HG03280 (cell line): ENCODE data around the gene MICA.
"Not testable (repeated sequence)": the region's sequence is repeated elsewhere in the genome, so short reads cannot be mapped to it uniquely, and the experiment has no call there.

Experiments
- ATAC-seq: cut with Tn5 transposase; IDR thresholded peaks from one replicate; pipeline ENCODE4 v1.9.1; 2021; ENCODE audit warnings: mild to moderate bottlenecking, moderate library complexity; ENCODE audit not compliant: unreplicated experiment

MICA gene

DNA sequence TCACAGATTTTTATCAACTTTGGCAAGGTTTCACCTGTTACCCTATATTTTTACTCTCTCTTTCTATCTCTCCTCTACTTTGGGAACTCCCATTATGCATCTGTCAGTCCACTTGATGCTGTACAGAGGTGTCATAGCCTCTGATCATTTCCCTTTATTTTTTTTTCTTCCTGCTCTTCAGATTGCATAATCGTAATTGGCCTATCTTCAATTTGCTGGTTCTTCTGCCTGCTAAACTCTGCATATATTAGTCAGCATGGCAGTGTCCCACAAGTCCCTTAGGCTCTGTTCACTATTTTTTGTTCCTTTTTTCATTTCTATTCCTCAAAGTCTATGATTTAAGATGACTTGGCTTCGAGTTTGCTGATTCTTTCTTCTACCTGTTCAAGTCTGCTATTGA, 49.9 kb downstream of the MICA start:
- ATAC-seq: no peak

GRCh38 chr6:31459864-31460263, 56.5 kb downstream of the MICA start:
- not testable (repeated sequence) for ATAC-seq

- no peak for ATAC-seq
Observed at GRCh38 chr6:31460361-31461025, 57.1 kb downstream of the MICA start.

- no peak for ATAC-seq
Observed at GRCh38 chr6:31462026-31462963, 58.9 kb downstream of the MICA start.

DNA sequence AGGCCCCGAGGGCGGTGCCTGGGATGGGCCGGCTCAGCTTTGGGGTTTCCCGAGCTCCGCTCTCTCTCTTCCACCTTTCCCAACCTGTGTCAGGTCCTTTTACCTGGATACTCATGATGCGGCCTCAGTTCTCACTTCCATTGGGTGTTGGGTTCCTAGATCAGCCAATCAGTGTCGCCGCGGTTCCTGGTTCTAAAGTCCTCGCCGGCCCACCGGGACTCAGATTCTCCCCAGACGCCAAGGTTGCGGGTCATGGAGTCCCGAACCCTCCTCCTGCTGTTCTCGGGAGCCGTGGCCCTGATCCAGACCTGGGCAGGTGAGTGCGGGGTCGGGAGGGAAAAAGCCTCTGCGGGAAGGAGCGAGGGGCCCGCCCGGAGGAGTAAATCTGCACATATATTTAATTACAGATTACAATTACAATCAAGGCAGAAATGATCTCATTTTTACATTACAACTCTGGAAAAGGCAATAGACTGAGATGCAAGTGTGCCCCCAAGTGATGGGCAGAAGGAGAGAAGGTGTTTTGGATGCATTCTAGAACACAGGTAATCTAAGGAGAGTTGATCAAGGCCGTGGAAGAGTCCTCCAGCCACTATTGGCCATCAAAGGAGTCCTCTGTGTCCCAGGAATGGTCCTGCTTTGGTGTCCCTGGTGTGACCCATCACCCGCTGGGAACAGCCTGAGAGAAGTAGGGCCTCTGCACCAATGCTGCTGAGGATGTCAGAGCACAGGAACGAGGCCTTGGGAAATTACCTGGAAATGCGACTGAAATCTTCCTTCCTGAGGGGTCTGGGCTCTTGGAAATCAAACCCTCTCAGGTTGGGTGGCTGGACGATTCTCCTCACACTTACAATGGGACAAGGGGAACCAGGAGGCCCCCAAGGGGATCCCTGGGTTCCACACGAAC, 59.8 kb downstream of the MICA start:
- ATAC-seq: peak; percentile 91

DNA sequence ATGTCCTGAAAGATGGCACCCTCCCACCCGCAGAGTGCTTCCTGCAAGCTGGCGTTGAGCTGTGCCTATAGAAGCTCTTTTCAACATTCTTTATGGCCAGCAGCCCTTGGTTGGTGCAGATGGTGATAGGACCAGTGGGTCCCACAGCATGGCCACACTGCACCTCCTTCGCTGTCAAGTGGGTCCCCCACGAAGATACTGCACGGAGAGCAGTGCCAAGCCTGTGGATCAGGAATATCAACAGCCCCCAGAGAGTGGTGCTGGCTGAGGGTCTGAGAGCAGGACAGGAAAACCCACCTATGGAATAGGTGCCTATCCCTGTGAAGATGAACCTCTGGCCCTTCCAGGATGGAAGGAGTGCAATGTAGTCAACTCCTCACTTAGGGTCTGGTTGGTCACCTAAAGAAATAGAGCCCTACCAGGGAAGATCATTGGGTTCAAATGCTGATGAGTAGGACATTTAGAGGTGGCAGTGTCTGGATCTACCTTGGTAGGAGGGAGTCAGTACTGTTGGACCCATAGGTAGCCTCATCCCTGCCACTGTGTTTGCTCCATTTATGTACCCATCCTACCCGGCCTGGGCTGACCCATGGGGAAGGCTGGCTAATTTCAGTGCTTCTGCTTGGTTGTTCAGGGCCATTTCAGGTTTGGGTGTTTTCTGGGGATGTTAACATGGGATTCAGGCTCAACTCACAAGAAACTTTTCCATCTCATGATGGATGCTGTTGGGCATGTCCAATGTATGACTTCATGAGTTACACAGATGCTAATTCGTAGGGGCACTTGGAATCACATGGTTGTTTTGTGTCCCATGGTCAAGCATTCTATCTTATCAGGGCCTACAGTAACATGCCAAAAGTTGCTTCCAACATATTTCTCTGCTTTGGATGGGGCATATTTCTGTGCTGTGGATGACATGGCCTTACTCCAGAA, 61.1 kb downstream of the MICA start:
- ATAC-seq: no peak
